ENCODE measurements around the gene VPS26C. TPM values are rescaled to one million over a fixed set of nuclear protein-coding genes. Genes with fewer than 3 reads are reported as not detected.

VPS26C gene
- total and polyA plus RNA-seq, 9 of the 15 experiments (the other 6 are each of a cell fraction or from before 2014, with no cell fraction given): 32.8 to 48.7 (median 42.1) TPM

DNA sequence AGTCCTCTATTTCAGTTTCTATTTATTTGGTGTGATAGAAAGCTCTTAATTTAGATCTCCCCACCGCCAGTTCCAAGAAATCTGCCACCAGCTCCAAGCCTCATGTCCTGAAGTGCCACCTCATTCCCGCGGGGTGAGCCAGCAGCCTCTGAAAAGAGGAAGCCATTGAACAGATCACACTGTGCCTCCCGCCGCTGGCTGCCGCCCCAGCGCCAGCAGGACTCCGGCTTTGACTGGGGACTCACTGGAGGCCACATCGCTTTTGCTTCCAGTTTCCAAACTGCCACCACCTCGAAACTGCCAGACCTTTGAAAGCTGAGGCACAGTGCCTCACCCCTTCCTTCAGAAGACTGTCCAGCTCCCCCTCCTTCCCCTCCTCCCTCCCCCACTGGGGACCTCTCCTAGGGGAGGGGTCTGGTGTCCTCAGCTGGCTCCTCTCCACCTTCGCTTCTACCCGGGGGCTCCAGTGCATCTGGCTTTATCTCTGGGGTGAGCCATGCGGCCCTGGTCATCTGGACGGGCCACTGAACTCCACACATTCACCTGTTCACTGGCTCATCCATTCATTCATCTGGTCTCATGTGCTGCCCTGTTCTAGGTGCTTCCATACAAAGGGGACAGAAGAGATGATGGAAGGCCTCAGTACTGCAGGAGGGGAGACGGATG, 58.9 kb downstream of the VPS26C start (continued):
- TF ChIP-seq, protein P1, sequence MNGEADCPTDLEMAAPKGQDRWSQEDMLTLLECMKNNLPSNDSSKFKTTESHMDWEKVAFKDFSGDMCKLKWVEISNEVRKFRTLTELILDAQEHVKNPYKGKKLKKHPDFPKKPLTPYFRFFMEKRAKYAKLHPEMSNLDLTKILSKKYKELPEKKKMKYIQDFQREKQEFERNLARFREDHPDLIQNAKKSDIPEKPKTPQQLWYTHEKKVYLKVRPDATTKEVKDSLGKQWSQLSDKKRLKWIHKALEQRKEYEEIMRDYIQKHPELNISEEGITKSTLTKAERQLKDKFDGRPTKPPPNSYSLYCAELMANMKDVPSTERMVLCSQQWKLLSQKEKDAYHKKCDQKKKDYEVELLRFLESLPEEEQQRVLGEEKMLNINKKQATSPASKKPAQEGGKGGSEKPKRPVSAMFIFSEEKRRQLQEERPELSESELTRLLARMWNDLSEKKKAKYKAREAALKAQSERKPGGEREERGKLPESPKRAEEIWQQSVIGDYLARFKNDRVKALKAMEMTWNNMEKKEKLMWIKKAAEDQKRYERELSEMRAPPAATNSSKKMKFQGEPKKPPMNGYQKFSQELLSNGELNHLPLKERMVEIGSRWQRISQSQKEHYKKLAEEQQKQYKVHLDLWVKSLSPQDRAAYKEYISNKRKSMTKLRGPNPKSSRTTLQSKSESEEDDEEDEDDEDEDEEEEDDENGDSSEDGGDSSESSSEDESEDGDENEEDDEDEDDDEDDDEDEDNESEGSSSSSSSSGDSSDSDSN (IDR thresholded peaks at IDR 0.05; ENCODE audit: borderline replicate concordance in 1 of 2, low read depth in 2 of 2, low read length in 2 of 2): 0 out of 4 replicates have a peak, but pooled peaks of 1 of the 2 experiments have one; percentile 62
- TF ChIP-seq MCM2 (IDR thresholded peaks at IDR 0.05; ENCODE audit: low read depth): no peak
- TF ChIP-seq JUND (IDR thresholded peaks at IDR 0.05; ENCODE audit: borderline replicate concordance, low read depth, low read length): no peak
- 0 out of 3 replicates have a peak, but pooled peaks have one; percentile 10 for TF ChIP-seq JUND (tag; IDR thresholded peaks at IDR 0.05; ENCODE audit: borderline replicate concordance, low read depth, low read length)
- TF ChIP-seq ZNF24 (IDR thresholded peaks at IDR 0.05): peak; percentile 89
- peak; percentile 39; the same call in 1 of the 2 replicates for TF ChIP-seq PHF8 (IDR thresholded peaks at IDR 0.05; ENCODE audit: borderline replicate concordance, low read length)
- TF ChIP-seq, protein P2, sequence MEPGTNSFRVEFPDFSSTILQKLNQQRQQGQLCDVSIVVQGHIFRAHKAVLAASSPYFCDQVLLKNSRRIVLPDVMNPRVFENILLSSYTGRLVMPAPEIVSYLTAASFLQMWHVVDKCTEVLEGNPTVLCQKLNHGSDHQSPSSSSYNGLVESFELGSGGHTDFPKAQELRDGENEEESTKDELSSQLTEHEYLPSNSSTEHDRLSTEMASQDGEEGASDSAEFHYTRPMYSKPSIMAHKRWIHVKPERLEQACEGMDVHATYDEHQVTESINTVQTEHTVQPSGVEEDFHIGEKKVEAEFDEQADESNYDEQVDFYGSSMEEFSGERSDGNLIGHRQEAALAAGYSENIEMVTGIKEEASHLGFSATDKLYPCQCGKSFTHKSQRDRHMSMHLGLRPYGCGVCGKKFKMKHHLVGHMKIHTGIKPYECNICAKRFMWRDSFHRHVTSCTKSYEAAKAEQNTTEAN (CRISPR knock-in tag; IDR thresholded peaks at IDR 0.05): no peak
- TF ChIP-seq TCF3 (CRISPR knock-in tag; IDR thresholded peaks at IDR 0.05): peak; percentile 40; the same call in 1 of the 2 replicates
- TF ChIP-seq, protein P3, sequence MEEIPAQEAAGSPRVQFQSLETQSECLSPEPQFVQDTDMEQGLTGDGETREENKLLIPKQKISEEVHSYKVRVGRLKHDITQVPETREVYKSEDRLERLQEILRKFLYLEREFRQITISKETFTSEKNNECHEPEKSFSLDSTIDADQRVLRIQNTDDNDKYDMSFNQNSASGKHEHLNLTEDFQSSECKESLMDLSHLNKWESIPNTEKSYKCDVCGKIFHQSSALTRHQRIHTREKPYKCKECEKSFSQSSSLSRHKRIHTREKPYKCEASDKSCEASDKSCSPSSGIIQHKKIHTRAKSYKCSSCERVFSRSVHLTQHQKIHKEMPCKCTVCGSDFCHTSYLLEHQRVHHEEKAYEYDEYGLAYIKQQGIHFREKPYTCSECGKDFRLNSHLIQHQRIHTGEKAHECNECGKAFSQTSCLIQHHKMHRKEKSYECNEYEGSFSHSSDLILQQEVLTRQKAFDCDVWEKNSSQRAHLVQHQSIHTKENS (CRISPR knock-in tag; IDR thresholded peaks at IDR 0.05): no peak
- peak in 1 of 2 experiments; percentile 44; a peak in 3 of 4 replicates for TF ChIP-seq RAD21 (CRISPR knock-in tag; conservative IDR thresholded peaks at IDR 0.05 in 1 of 2, IDR thresholded peaks at IDR 0.05 in 1 of 2)
- no peak for TF ChIP-seq ZNF766 (CRISPR knock-in tag; conservative IDR thresholded peaks at IDR 0.05)
- TF ChIP-seq SIN3B (IDR thresholded peaks at IDR 0.05; ENCODE audit: low read depth): no peak
- TF ChIP-seq, protein P4, sequence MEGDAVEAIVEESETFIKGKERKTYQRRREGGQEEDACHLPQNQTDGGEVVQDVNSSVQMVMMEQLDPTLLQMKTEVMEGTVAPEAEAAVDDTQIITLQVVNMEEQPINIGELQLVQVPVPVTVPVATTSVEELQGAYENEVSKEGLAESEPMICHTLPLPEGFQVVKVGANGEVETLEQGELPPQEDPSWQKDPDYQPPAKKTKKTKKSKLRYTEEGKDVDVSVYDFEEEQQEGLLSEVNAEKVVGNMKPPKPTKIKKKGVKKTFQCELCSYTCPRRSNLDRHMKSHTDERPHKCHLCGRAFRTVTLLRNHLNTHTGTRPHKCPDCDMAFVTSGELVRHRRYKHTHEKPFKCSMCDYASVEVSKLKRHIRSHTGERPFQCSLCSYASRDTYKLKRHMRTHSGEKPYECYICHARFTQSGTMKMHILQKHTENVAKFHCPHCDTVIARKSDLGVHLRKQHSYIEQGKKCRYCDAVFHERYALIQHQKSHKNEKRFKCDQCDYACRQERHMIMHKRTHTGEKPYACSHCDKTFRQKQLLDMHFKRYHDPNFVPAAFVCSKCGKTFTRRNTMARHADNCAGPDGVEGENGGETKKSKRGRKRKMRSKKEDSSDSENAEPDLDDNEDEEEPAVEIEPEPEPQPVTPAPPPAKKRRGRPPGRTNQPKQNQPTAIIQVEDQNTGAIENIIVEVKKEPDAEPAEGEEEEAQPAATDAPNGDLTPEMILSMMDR (IDR thresholded peaks at IDR 0.05 in 2 of 3, conservative IDR thresholded peaks at IDR 0.05 in 1 of 3; ENCODE audit: insufficient read depth in 2 of 3, low read depth in 1 of 3, low read length in 3 of 3): 0 out of 6 replicates have a peak, but pooled peaks of 1 of the 3 experiments have one; percentile 3
- 0 out of 2 replicates have a peak, but pooled peaks have one; percentile 35 for TF ChIP-seq MYNN (IDR thresholded peaks at IDR 0.05)
- no peak for TF ChIP-seq MYNN (CRISPR knock-in tag; IDR thresholded peaks at IDR 0.05)
- no peak for TF ChIP-seq ZNF764 (CRISPR knock-in tag; IDR thresholded peaks at IDR 0.05; ENCODE audit: low read depth)
- 0 out of 2 replicates have a peak, but pooled peaks have one; percentile 50 for TF ChIP-seq SMARCE1 (IDR thresholded peaks at IDR 0.05)
- TF ChIP-seq, protein P5, sequence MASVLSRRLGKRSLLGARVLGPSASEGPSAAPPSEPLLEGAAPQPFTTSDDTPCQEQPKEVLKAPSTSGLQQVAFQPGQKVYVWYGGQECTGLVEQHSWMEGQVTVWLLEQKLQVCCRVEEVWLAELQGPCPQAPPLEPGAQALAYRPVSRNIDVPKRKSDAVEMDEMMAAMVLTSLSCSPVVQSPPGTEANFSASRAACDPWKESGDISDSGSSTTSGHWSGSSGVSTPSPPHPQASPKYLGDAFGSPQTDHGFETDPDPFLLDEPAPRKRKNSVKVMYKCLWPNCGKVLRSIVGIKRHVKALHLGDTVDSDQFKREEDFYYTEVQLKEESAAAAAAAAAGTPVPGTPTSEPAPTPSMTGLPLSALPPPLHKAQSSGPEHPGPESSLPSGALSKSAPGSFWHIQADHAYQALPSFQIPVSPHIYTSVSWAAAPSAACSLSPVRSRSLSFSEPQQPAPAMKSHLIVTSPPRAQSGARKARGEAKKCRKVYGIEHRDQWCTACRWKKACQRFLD (CRISPR knock-in tag; IDR thresholded peaks at IDR 0.05): no peak
- TF ChIP-seq SMAD2 (IDR thresholded peaks at IDR 0.05; ENCODE audit: low read depth, low read length): no peak
- no peak for TF ChIP-seq BCOR (IDR thresholded peaks at IDR 0.05)

Measured in K562 (cell line).